NCI-H2029 (cell line): Measurements from ENCODE around the gene TECTA.
A peak's percentile ranks its signal among the peaks of the same experiment; 100 is the strongest.
"Not testable (repeated sequence)": the region's sequence is repeated elsewhere in the genome, so short reads cannot be mapped to it uniquely, and the experiment has no call there.

Source experiments
- DNase-seq: peaks from one replicate; lab custom pipeline; 2025; lab: John Stamatoyannopoulos, UW

The TECTA gene

DNA sequence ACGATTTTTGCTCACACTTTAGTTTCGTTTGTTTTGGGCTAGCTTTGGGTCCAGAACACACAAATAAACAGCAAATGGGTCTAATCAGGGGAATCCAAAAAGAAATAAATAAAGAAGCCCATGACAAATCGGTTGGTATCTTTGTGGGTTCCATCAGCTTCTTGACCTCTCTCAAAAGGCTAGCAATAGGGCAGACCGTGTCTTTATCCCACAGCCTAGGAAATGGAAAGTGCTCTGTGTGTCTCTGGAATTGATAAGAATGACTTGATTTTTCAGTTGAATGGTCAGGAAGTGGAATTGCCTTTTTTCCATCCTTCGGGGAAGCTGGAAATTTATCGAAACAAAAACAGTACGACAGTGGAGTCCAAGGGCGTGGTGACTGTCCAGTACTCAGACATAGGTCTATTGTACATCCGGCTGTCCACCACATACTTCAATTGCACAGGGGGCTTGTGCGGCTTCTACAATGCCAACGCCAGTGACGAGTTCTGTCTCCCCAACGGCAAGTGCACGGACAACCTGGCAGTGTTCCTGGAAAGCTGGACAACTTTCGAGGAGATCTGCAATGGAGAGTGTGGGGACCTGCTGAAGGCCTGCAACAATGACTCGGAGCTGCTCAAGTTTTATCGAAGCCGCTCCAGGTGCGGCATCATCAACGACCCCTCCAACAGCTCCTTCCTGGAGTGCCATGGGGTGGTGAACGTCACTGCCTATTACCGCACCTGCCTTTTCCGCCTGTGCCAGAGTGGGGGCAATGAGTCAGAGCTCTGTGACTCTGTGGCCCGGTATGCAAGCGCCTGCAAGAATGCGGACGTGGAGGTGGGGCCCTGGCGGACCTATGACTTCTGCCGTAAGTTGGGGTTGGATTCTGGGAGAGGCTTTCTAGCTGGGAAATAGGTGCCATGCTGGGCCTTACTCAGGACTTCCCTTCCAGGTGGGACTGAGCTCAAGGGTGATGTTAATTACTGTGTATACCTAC lies 28.6 kb downstream of the TECTA start:
- no peak for DNase-seq

DNA sequence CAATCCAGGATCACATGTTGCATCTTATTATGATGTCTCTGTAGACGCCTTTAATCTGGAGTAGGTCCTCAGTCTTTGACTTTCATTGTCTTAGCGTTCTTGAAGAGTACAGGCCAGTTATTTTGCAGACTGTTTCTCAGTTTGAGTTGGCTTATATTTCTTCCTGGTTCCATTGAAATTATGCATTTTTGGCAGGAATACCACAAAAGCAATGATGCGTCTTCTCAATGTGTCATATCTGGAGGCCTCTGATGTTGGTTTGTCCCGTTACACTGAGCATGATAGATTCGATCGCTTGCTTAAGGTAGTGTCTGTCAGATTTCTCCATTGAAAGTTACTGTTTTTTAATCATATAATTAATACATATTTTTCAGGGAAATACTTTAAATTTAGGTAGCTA lies 30.6 kb downstream of the TECTA start:
- DNase-seq, result no peak

GRCh38 chr11:121132211-121132976 lies 31.4 kb downstream of the TECTA start:
- DNase-seq, result no peak

DNA sequence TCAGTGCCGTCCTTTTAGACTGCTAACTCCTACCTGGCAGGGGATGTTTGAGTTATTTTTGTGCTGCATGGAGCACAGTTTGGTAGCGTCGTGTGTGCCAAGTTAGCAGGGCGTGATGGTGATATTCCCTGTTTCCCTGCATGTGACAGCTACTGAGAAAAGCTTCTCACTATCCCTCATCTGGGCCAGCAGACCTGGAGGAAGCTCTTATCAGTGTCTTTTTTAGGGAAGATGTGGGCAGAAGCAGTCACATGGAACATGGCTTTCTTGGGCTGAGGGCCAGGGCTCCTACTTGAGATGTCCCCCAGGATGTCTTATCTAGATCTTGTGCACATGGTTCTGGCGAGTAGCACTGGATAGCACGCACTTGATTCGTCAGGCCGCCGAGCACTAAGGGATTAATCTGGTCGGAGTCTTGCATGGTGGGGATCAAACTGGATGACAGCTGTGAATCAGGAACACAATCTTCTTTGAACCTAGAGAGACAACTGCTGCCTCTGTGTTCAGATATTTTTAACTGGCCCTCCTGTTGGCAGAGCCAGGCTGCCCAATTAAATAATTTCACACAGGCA lies 33.8 kb downstream of the TECTA start:
- DNase-seq, result no peak

- DNase-seq, result no peak
These were observed 36.0 kb downstream of the TECTA start for GRCh38 chr11:121137005-121137404.

- DNase-seq, result no peak
These were observed 37.2 kb downstream of the TECTA start for GRCh38 chr11:121138259-121138658.

DNA sequence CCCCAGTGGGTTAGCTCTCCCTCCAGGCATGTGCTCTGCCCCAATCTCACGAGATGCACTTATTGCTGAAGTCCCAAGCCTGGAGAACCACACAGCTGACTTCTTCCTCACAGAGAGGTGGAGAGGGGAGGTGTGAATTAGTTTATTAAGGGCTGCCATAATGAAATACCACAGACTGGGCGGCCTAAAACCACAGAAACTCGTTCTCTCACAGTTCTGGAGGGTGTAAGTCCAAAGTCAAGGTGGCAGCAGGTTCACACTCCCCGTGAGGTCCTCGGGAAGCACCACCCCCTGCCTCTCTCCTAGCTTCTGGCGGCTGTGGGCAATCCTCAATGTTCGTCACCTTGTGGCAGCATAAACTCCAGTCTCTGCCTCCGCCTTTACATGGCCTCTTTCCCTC lies 39.3 kb downstream of the TECTA start:
- no peak for DNase-seq

DNA sequence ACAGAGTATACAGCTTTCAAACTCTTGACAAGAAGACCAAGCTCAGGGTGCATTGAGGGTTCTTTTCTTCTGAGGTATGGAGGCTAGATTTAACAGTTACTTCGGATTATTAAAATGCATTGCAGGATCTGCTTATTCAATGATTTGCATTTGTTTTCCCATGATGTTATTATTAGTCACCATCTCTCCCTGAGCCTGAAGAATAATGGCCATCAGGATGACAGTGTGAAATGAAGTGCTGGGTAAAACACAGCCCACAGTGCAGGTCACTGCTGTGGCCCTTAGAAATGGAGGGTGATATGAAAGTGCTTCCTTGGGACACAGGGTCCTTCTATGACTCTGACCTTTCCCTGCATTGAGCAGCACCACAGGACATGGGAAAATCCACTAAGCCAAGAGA lies 40.0 kb downstream of the TECTA start:
- no peak for DNase-seq

DNA sequence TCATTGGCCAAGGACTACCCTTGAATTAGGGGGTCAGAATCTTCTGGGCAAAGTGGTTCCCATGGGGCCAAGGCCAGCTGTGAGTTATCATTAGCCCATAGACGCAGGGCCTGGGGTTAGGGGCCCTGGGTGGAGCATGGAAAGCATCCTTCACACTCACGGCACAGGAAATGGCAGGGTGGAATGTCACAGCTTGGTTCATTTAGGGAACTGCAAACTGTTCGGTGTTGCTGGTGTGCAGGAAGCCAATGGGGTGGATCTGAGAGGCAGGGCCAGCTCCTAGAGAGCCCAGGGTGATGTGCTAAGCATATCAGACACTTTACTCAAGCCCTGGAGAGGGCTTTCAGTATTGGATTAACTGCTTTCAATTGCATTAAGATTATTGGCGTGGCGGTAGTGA lies 42.9 kb downstream of the TECTA start:
- no peak for DNase-seq

- no peak for DNase-seq
These were observed 43.7 kb downstream of the TECTA start for GRCh38 chr11:121144723-121145122.

GRCh38 chr11:121145826-121146225 lies 44.8 kb downstream of the TECTA start:
- DNase-seq, result no peak

- no peak for DNase-seq
These were observed 48.1 kb downstream of the TECTA start for GRCh38 chr11:121149116-121149515.

DNA sequence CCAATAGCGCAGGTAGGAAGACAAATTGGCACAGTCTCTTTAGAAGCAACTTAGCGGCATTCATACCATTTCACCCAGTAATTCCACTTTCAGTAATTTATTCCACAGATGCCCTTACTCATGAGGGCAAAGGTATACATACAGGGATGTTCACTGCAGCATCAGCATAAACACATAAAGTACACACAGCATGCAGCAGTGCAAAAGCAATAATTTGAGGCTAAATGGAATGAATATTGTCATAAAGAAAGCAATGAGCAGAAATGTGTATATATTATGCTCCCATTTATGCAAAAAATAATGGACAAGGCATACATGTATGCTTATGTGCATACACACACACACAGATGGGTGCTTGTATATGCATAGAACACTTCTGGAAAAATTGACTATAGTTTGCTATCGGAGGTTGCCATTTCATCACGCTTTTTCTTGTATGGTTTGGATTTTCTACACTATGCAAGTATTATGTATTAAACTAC lies 50.2 kb downstream of the TECTA start:
- no peak for DNase-seq

DNA sequence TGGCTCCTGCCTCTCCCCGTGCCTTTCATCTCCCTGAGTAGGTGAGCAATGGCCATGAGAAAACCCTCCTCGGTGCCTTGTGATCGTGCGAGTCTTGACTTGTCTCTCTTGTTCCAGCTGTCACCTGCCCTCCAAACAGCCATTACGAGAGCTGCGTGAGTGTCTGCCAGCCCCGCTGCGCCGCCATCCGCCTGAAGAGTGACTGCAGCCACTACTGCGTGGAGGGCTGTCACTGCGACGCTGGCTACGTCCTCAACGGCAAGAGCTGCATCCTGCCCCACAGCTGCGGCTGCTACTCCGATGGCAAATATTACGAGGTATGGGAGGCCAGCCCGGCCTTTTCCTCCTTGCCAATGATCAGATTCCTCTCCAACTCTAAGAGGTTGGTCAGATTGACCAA lies 51.7 kb downstream of the TECTA start:
- peak; percentile 36 for DNase-seq

DNA sequence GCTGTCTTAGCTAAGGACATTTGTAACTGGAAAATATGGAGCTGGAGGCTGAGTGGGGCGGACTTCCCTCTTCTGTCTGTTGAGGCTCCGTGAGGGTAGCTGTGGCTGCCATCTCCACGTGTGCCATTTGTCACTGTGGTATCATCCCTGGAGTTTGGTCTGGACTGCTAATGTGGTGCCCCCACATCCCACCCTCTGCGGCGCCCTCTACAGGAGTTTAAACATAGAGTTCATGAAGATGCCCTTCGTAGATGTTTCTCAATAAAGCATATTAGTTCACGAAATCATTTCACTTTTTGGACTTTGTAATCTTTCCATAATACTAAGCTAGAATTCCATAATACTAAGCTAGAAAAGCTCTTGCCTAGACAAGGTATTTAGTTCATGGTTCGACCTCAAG lies 52.4 kb downstream of the TECTA start:
- no peak for DNase-seq

GRCh38 chr11:121154486-121155314 lies 53.7 kb downstream of the TECTA start:
- no peak for DNase-seq

GRCh38 chr11:121157756-121158155 lies 56.7 kb downstream of the TECTA start:
- no peak for DNase-seq

- DNase-seq, result no peak
These were observed 58.7 kb downstream of the TECTA start for GRCh38 chr11:121159741-121160140.

DNA sequence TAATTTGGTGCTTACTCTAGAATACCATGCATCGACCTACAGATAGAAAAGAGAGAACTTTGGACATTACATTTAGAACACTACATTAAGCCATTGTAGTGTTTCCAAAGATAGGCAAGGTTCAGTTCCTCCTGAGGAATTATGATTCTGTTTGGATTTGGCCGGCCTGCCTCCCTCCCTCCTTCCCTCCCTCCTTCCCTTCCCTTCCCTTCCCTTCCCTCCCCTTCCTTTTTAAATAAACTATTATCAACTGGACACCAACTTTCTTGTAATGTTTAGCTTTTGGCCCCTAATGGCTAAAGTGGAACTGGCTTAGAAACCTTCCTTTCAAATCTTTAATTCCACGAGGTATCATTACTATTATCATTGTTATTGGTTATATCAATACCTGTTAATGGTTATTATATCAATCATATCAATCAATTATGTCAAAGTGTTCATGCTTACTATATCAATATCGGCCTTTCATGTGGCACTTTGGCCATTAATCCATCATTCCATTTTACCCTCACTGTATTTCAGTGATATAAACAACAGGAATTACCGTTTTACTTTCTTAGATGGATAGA lies 60.4 kb downstream of the TECTA start:
- no peak for DNase-seq

DNA sequence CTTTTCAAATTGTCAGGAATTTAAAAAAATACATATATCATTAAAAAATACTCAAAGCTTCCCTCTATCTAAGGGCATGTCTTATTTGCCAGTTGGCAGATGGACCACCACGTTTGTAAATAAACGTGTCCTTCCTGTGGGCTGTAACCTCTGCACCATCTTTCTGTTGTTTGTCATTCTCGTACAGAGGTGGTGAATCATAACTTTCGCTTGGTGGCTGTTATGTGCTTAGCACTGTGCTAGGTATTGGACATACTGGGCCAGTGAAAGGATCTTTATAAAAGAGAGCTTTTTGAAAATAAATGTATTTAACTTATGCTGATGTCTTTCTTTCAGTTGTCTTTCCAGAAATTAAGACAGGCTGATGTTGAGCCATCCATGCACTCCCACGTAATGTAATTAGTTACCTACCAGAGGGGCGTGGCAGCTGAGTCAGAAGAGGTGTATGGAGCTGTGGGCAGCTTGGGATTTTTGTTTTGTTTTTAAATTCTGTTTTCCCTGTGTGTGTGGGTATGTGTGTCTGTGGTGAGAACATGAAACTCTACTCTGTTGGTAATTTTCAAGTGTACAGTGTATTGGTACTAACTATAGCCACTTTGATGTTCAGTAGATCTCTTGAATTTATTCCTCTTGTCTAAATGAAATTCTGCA lies 62.7 kb downstream of the TECTA start:
- DNase-seq, result no peak

GRCh38 chr11:121177629-121178028 lies 76.6 kb downstream of the TECTA start:
- not testable (repeated sequence) for DNase-seq
